RWPE2 (cell line): Measurements from ENCODE around the gene TTC13.

ENCODE experiments used
- ATAC-seq: fragments of 200-7000 bp; cut with Tn5 transposase; 3 replicates; pipeline ENCODE4 v1.9.1; 2021; ENCODE audit warnings: low read depth
- DNase-seq: peaks from one replicate; pipeline ENCODE4 v3.0.0-alpha.2; 2020; ENCODE audit warnings: low spot score
- H3K27ac ChIP-seq: fragments of 450-650 bp; 2 replicates; pipeline ENCODE4 v1.5.1; 2017; ENCODE audit warnings: mild to moderate bottlenecking; ENCODE audit not compliant: poor library complexity, severe bottlenecking
- H3K27me3 ChIP-seq: fragments of 250-450 bp; sonication (Bioruptor Pico); 2 replicates; pipeline ENCODE4 v1.5.1; 2021; ENCODE audit warnings: mild to moderate bottlenecking, moderate library complexity; ENCODE audit not compliant: insufficient read depth, poor library complexity, severe bottlenecking
- H3K36me3 ChIP-seq: fragments of 250-450 bp; sonication (Bioruptor Pico); 2 replicates; pipeline ENCODE4 v1.5.1; 2020; ENCODE audit warnings: low read depth, mild to moderate bottlenecking, moderate library complexity
- H3K4me1 ChIP-seq: fragments of 250-450 bp; sonication (Bioruptor Pico); 2 replicates; pipeline ENCODE4 v1.5.1; 2021; ENCODE audit warnings: mild to moderate bottlenecking, moderate library complexity; ENCODE audit not compliant: insufficient read depth, poor library complexity, severe bottlenecking
- H3K4me3 ChIP-seq: fragments of 250-450 bp; sonication (Bioruptor Pico); 2 replicates; pipeline ENCODE4 v1.5.1; 2021; ENCODE audit warnings: mild to moderate bottlenecking, moderate library complexity; ENCODE audit not compliant: severe bottlenecking
- H3K9me3 ChIP-seq: fragments of 250-450 bp; sonication (Bioruptor Pico); 2 replicates; pipeline ENCODE4 v1.5.1; 2021; ENCODE audit warnings: mild to moderate bottlenecking, moderate library complexity; ENCODE audit not compliant: severe bottlenecking
- TF ChIP-seq, protein P1 (sequence below): fragments of 450-650 bp; IDR thresholded peaks from one replicate; pipeline ENCODE4 v1.5.1; 2017; ENCODE audit warnings: mild to moderate bottlenecking, moderate library complexity; ENCODE audit not compliant: poor library complexity, severe bottlenecking

Gene TTC13

GRCh38 chr1:230957580-230957989 lies 21.1 kb downstream of the TTC13 start:
- Histone ChIP-seq H3K27me3 (no peaks in the 10 kb centered on the region), H3K36me3 (peaks cover 6% of the 10 kb centered on the region; the same call in 1 of the 2 replicates), H3K27ac (no peak overlapping the region), H3K4me1 (no peaks in the 10 kb centered on the region), H3K9me3 (no peaks in the 10 kb centered on the region), H3K4me3 (no peak overlapping the region)
- TF ChIP-seq, protein P1, sequence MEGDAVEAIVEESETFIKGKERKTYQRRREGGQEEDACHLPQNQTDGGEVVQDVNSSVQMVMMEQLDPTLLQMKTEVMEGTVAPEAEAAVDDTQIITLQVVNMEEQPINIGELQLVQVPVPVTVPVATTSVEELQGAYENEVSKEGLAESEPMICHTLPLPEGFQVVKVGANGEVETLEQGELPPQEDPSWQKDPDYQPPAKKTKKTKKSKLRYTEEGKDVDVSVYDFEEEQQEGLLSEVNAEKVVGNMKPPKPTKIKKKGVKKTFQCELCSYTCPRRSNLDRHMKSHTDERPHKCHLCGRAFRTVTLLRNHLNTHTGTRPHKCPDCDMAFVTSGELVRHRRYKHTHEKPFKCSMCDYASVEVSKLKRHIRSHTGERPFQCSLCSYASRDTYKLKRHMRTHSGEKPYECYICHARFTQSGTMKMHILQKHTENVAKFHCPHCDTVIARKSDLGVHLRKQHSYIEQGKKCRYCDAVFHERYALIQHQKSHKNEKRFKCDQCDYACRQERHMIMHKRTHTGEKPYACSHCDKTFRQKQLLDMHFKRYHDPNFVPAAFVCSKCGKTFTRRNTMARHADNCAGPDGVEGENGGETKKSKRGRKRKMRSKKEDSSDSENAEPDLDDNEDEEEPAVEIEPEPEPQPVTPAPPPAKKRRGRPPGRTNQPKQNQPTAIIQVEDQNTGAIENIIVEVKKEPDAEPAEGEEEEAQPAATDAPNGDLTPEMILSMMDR, result no peak
- DNase-seq, result no peak
- ATAC-seq, result no peak

DNA sequence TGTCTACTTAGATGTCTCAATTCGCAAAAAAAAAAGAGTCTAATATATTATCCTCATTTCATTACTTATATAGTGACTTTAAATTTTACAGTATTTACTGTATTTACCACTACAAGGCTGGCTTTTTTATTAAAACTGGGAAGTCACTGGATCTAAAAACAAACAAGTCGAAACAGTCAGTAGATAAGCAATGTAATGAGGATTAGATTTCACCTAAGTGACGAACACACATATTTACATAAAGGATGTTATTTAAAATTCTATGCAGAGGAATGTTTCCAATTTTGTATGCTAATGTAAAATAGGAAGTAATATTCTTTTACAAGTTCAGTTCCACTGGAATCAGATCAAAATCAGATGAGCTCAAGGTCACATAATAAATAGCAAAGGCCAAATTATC lies 28.3 kb downstream of the TTC13 start:
- no peak overlapping the region for H3K4me3 ChIP-seq
- ATAC-seq (no peak), DNase-seq (no peak)
- no peaks in the 10 kb centered on the region for H3K27me3 ChIP-seq
- no peaks in the 10 kb centered on the region for H3K4me1 ChIP-seq
- no peak overlapping the region for H3K27ac ChIP-seq
- no peaks in the 10 kb centered on the region for H3K9me3 ChIP-seq
- H3K36me3 ChIP-seq, result peaks cover 6% of the 10 kb centered on the region; the same call in 1 of the 2 replicates
- TF ChIP-seq, protein P1, result no peak

DNA sequence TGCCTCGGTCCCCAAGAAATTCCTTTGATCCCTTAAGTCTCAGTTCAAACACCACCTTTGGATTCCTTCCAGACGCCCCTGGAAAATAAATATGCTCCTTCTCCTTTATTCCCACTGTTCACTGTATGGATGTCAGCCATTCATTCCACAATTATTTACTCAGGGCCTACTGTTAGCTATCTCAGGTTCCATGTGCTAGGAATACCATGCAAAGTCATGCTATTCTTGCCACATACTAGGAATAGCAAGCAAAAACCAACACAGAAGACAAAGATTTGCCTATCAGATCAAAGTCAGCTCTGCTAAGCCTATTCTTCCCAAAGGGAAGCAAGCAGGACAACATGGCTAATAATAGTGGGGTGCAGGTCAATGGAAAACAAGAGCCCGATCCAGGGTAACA lies 29.8 kb downstream of the TTC13 start:
- DNase-seq, result no peak
- TF ChIP-seq, protein P1, result no peak
- H3K9me3 ChIP-seq, result no peaks in the 10 kb centered on the region

DNA sequence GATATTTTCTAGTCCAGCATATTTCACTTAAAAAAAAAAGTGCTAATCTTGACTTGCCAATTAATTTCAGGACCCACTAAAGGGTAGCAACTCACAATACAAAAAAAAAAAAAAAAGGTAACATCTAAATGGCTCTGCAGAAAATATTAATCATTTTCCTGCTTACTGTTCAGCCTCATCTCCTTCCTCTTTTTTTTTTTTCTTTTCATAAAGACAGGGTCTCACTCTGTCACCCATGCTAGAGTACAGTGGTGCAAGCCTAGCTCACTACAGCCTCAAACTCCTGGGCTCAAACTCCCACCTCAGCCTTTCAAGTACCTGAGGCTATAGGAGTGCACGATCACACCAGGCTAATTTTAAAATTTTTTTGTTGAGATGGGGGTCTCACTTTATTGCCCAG lies 30.4 kb downstream of the TTC13 start:
- no peak overlapping the region for H3K27ac ChIP-seq
- TF ChIP-seq, protein P1, result no peak
- H3K4me1 ChIP-seq, result no peaks in the 10 kb centered on the region
- H3K36me3 ChIP-seq, result peaks cover 6% of the 10 kb centered on the region
- no peak for ATAC-seq
- no peak overlapping the region for H3K4me3 ChIP-seq
- no peaks in the 10 kb centered on the region for H3K9me3 ChIP-seq
- no peak for DNase-seq
- H3K27me3 ChIP-seq, result no peaks in the 10 kb centered on the region

More for the DNA sequence above, 29.8 kb downstream of the TTC13 start:
- Histone ChIP-seq H3K27ac (no peak overlapping the region), H3K4me1 (no peaks in the 10 kb centered on the region), H3K36me3 (peaks cover 3% of the 10 kb centered on the region), H3K4me3 (no peak overlapping the region), H3K27me3 (no peaks in the 10 kb centered on the region)
- no peak for ATAC-seq

DNA sequence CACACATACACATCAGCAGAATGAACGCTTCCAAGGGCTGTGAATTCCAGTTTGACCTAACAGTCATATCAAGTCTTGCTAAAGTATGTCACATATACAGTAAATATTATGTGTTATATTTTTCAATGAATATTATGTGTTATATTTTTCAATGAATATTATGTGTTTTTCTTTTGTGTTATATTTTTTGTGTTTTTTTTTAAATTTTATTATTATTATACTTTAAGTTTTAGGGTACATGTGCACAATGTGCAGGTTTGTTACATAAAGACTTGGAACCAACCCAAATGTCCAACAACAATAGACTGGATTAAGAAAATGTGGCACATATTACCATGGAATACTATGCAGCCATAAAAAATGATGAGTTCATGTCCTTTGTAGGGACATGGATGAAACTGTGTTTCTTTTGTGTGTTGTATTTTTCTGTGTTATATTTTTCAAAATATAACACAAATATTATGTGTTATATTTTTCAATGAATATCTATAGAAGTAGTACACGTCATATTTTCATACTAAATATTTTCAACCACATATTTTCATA lies 35.5 kb downstream of the TTC13 start:
- ATAC-seq, result no peak
- H3K9me3 ChIP-seq, result no peaks in the 10 kb centered on the region
- H3K4me1 ChIP-seq, result no peaks in the 10 kb centered on the region
- no peak for DNase-seq
- peaks cover 8% of the 10 kb centered on the region for H3K36me3 ChIP-seq
- H3K4me3 ChIP-seq, result no peak overlapping the region
- H3K27me3 ChIP-seq, result no peaks in the 10 kb centered on the region
- no peak overlapping the region for H3K27ac ChIP-seq
- TF ChIP-seq, protein P1, result no peak
